IMR-90 (cell line): ENCODE measurements around the gene EID3. TPM values are rescaled to one million over a fixed set of nuclear protein-coding genes. Genes with fewer than 3 reads are reported as not detected.

ENCODE experiments used
- ATAC-seq: fragments of 200-7000 bp; cut with Tn5 transposase; 2 replicates; pipeline ENCODE4 v1.9.1; 2020; ENCODE audit warnings: low read depth, mild to moderate bottlenecking, moderate library complexity
- BruUV-seq: library from RNA; stranded (reverse); fragments of 400-500 nt; replicated peaks from 2 replicates; lab custom pipeline; 2021; lab: Mats Ljungman, UMichigan
- CTCF ChIA-PET: fragments of 300-600 bp; formaldehyde crosslinking; extraction: SDS; loops from one replicate; lab custom pipeline; 2021; ENCODE audit warnings: antibody characterized with exemption; lab: Yijun Ruan, JAX
- POLR2A ChIA-PET: fragments of 300-600 bp; sonication (Branson Sonifier 250); formaldehyde crosslinking; loops from one replicate; lab custom pipeline; 2022; ENCODE audit warnings: antibody characterized with exemption; ENCODE audit not compliant: unreplicated experiment; lab: Charles Lee
- DNase-seq: peaks from one replicate; pipeline ENCODE4 v3.0.0; 2013
- H2AFZ ChIP-seq: replicated peaks from 2 replicates; pipeline ENCODE3; 2013; ENCODE audit warnings: low read length, mild to moderate bottlenecking; ENCODE audit not compliant: poor library complexity
- H2AK5ac ChIP-seq: 2 replicates; pipeline ENCODE4 v1.6.1; 2013; ENCODE audit warnings: low read depth, low read length, inconsistent platforms
- H2AK9ac ChIP-seq: replicated peaks from 2 replicates; pipeline ENCODE3; 2013; ENCODE audit warnings: mild to moderate bottlenecking, low read depth, low read length, moderate library complexity; ENCODE audit not compliant: poor library complexity
- H2BK120ac ChIP-seq: 2 replicates; pipeline ENCODE4 v1.6.1; 2013; ENCODE audit warnings: low read depth, low read length, inconsistent platforms
- H2BK15ac ChIP-seq: 3 replicates; pipeline ENCODE4 v1.6.1; 2013; ENCODE audit warnings: low read depth, low read length, inconsistent platforms
- H2BK20ac ChIP-seq: 2 replicates; pipeline ENCODE4 v1.6.1; 2013; ENCODE audit warnings: low read depth, mild to moderate bottlenecking, inconsistent platforms, low read length, moderate library complexity
- H2BK5ac ChIP-seq: 2 replicates; pipeline ENCODE4 v1.6.1; 2013; ENCODE audit warnings: mild to moderate bottlenecking, low read depth, low read length, inconsistent platforms; ENCODE audit not compliant: poor library complexity, severe bottlenecking
- H3K14ac ChIP-seq: replicated peaks from 2 replicates; pipeline ENCODE4 v1.6.1; 2013; ENCODE audit warnings: low read depth, low read length, inconsistent platforms
- H3K18ac ChIP-seq: 2 replicates; pipeline ENCODE4 v1.6.1; 2013; ENCODE audit warnings: low read depth, low read length, control low read depth
- H3K23ac ChIP-seq: 2 replicates; pipeline ENCODE4 v1.6.1; 2013; ENCODE audit warnings: low read depth, low read length, inconsistent platforms
- H3K27ac ChIP-seq: 2 replicates; pipeline ENCODE4 v1.5.1; 2013; ENCODE audit warnings: mild to moderate bottlenecking, control low read depth, low read length; ENCODE audit not compliant: insufficient read depth
- H3K27me3 ChIP-seq: 2 replicates; pipeline ENCODE4 v1.6.1; 2013; ENCODE audit warnings: low read length; ENCODE audit not compliant: control insufficient read depth, insufficient read depth
- H3K36me3 ChIP-seq: 2 replicates; pipeline ENCODE4 v1.6.1; 2013; ENCODE audit warnings: low read length, mixed read lengths; ENCODE audit not compliant: control insufficient read depth, insufficient read depth
- H3K4ac ChIP-seq: 2 replicates; pipeline ENCODE4 v1.6.1; 2013; ENCODE audit warnings: low read depth, low read length, inconsistent platforms
- H3K4me1 ChIP-seq: 2 replicates; pipeline ENCODE4 v1.6.1; 2013; ENCODE audit warnings: low read length, mixed read lengths; ENCODE audit not compliant: control insufficient read depth, insufficient read depth
- H3K4me2 ChIP-seq: 2 replicates; pipeline ENCODE4 v1.6.1; 2013; ENCODE audit warnings: low read depth, mild to moderate bottlenecking, control low read depth, low read length, moderate library complexity
- H3K4me3 ChIP-seq: 2 replicates; pipeline ENCODE4 v1.5.1; 2013; ENCODE audit warnings: low read depth, mild to moderate bottlenecking, control low read depth, low read length, moderate library complexity; ENCODE audit not compliant: insufficient read depth
- H3K56ac ChIP-seq: 2 replicates; pipeline ENCODE4 v1.6.1; 2013; ENCODE audit warnings: low read length, inconsistent platforms; ENCODE audit not compliant: insufficient read depth; ENCODE audit errors: extremely low read depth
- H3K79me1 ChIP-seq, 2 experiments: 2 replicates each; pipeline ENCODE4 v1.6.1; 2013; ENCODE audit warnings: low read length in 2 of 2, inconsistent platforms in 1 of 2, low read depth in 1 of 2
- H3K9ac ChIP-seq: 2 replicates; pipeline ENCODE4 v1.6.1; 2013; ENCODE audit warnings: low read depth, low read length, control low read depth
- H3K9me1 ChIP-seq: 2 replicates; pipeline ENCODE4 v1.6.1; 2013; ENCODE audit warnings: low read length, inconsistent platforms; ENCODE audit not compliant: insufficient read depth
- H3K9me3 ChIP-seq: 2 replicates; pipeline ENCODE4 v1.6.1; 2013; ENCODE audit warnings: low read length; ENCODE audit not compliant: control insufficient read depth, insufficient read depth
- H4K20me1 ChIP-seq: 2 replicates; pipeline ENCODE4 v1.6.1; 2013; ENCODE audit warnings: low read length, inconsistent platforms; ENCODE audit not compliant: insufficient read depth
- H4K5ac ChIP-seq: 2 replicates; pipeline ENCODE4 v1.6.1; 2013; ENCODE audit warnings: mild to moderate bottlenecking, low read depth, low read length, control low read depth
- H4K8ac ChIP-seq, 2 experiments: 2 replicates each; pipeline ENCODE4 v1.6.1; 2013; ENCODE audit warnings: low read depth in 2 of 2, low read length in 2 of 2, control low read depth in 1 of 2, inconsistent platforms in 1 of 2
- H4K91ac ChIP-seq: 2 replicates; pipeline ENCODE4 v1.6.1; 2013; ENCODE audit warnings: low read depth, low read length, inconsistent platforms; ENCODE audit not compliant: insufficient read depth
- BHLHE40 ChIP-seq: fragments of 150-350 bp; IDR thresholded peaks from 2 replicates; pipeline ENCODE4 v1.6.1; 2016; ENCODE audit warnings: mild to moderate bottlenecking, low read depth, low read length
- CEBPB ChIP-seq: IDR thresholded peaks from 2 replicates; pipeline ENCODE4 v1.6.1; 2012; ENCODE audit warnings: low read depth, low read length, improper control_type of control experiment
- CHD1 ChIP-seq: IDR thresholded peaks from 2 replicates; pipeline ENCODE4 v1.6.1; 2012; ENCODE audit warnings: low read depth, low read length, improper control_type of control experiment
- CTCF ChIP-seq: conservative IDR thresholded peaks from 2 replicates; pipeline ENCODE4 v1.5.1; 2012; ENCODE audit warnings: mild to moderate bottlenecking, low read depth, low read length, improper control_type of control experiment
- ELK1 ChIP-seq: fragments of 150-350 bp; IDR thresholded peaks from 2 replicates; pipeline ENCODE4 v1.6.1; 2016; ENCODE audit warnings: low read depth, mild to moderate bottlenecking, low read length, moderate library complexity, borderline replicate concordance
- FOS ChIP-seq: fragments of 150-350 bp; IDR thresholded peaks from 2 replicates; pipeline ENCODE4 v1.6.1; 2016; ENCODE audit warnings: low read depth, low read length
- MAFK ChIP-seq: IDR thresholded peaks from 2 replicates; pipeline ENCODE4 v1.6.1; 2012; ENCODE audit warnings: low read depth, low read length, improper control_type of control experiment
- MAZ ChIP-seq: IDR thresholded peaks from 2 replicates; pipeline ENCODE4 v1.6.1; 2012; ENCODE audit warnings: low read depth, mild to moderate bottlenecking, low read length, improper control_type of control experiment, moderate library complexity, borderline replicate concordance
- MXI1 ChIP-seq: IDR thresholded peaks from 2 replicates; pipeline ENCODE4 v1.6.1; 2012; ENCODE audit warnings: low read depth, mild to moderate bottlenecking, low read length, moderate library complexity, borderline replicate concordance
- NFE2L2 ChIP-seq: fragments of 150-350 bp; IDR thresholded peaks from 2 replicates; pipeline ENCODE4 v1.6.1; 2016; ENCODE audit warnings: low read depth, mild to moderate bottlenecking, low read length
- POLR2A ChIP-seq: IDR thresholded peaks from 2 replicates; pipeline ENCODE4 v1.6.1; 2012; ENCODE audit warnings: mild to moderate bottlenecking, low read depth, low read length
- RAD21 ChIP-seq: IDR thresholded peaks from 2 replicates; pipeline ENCODE4 v1.6.1; 2012; ENCODE audit warnings: low read length, improper control_type of control experiment
- RCOR1 ChIP-seq: IDR thresholded peaks from 2 replicates; pipeline ENCODE4 v1.6.1; 2012; ENCODE audit warnings: mild to moderate bottlenecking, low read length, improper control_type of control experiment; ENCODE audit not compliant: insufficient replicate concordance
- RFX5 ChIP-seq: IDR thresholded peaks from 2 replicates; pipeline ENCODE4 v1.8.0; 2012; ENCODE audit warnings: low read depth, mild to moderate bottlenecking, low read length, moderate library complexity
- SMC3 ChIP-seq: fragments of 150-350 bp; IDR thresholded peaks from 2 replicates; pipeline ENCODE4 v1.6.1; 2016; ENCODE audit warnings: low read depth, mild to moderate bottlenecking, antibody characterized with exemption, low read length, moderate library complexity
- USF2 ChIP-seq: fragments of 150-350 bp; IDR thresholded peaks from 2 replicates; pipeline ENCODE4 v1.6.1; 2017; ENCODE audit warnings: mild to moderate bottlenecking, antibody characterized with exemption, low read length, low read depth
- WGBS, 2 experiments: methylation state at CpG; one replicate each; pipeline versions ENCODE4 v1.1.5 to v1.1.7; 2013; ENCODE audit warnings: missing lambda C conversion rate in 2 of 2; ENCODE audit not compliant: insufficient read length in 1 of 2; ENCODE audit errors: extremely low coverage in 2 of 2; 5-methylcytosine and 5-hydroxymethylcytosine counted together
- dilution Hi-C: fragments of 300-500 bp; cut with HindIII; formaldehyde crosslinking; loops from one replicate; pipeline ENCODE4 v1.14.3; 2018; ENCODE audit warnings: low sequenced_read_pairs; ENCODE audit not compliant: unreplicated experiment
- in situ Hi-C: fragments of 300-500 bp; cut with MboI; formaldehyde crosslinking; loops from 3 replicates; pipeline ENCODE4 v1.14.3; 2019; ENCODE audit warnings: low sequenced_read_pairs, inconsistent platforms, mixed read lengths
- intact Hi-C: fragments of 100-400 bp; cut with micrococcal nuclease; formaldehyde crosslinking; loops from 2 replicates; pipeline ENCODE4 v1.10.0; 2022
- polyA plus RNA-seq, 3 experiments: library from polyadenylated mRNA; depleted of rRNA; stranded (reverse); fragments of >200 nt; gene quantifications; 2 replicates each; pipeline ENCODE4 v1.2.3, GENCODE V29; 2012; ENCODE audit warnings: low replicate concordance in 1 of 3
- total RNA-seq: library from RNA; depleted of rRNA; stranded (reverse); fragments of >200 nt; gene quantifications from 2 replicates; pipeline ENCODE4 v1.2.3, GENCODE V29; 2012

EID3 gene
- total and polyA plus RNA-seq, 2 of the 4 experiments (the other 2 are of a cell fraction), result 2.2 to 4.1 TPM

DNA sequence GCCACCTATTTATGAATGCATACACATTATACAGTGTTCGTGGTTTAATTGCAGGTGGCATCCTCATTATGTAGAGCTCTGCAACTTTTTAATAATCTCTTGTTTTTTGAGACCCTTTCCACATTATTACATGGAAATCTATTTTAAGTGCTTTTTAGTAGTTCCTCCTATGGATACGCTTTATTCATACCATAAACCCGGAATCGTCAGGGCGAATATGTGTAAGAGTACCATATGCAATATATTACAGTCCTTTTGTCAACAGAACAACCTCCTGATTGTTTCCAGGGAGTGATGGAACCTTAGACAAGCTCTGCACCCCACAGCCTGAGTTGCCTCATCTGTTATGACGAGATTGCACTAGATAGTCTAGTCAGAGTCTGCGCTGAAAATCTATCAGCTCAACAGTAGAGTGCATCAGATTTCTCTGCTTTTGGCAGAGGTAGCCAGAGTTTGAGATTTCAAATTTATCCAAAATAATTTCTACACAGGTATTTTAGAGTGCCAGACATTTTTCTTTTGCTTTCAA lies 33.6 kb downstream of the EID3 start:
- dilution Hi-C loops (no loop called here), in situ Hi-C loops (no loop called here), intact Hi-C loops (no loop called here)
- H3K79me1 ChIP-seq, result peaks cover 27 to 55% of the 10 kb centered on the region in 2 experiments
- no peak overlapping the region for H3K4ac ChIP-seq
- no peak overlapping the region for H3K18ac ChIP-seq
- H3K27me3 ChIP-seq, result no peaks in the 10 kb centered on the region
- CTCF ChIA-PET, result interaction anchor here (0.6 kb wide), 2 partner anchors 9 to 249 kb away, joined by 3 to 6 read pairs; no protein-coding TSS in a partner anchor
- no TSS peak for BruUV-seq
- H2BK20ac ChIP-seq, result no peak overlapping the region
- H3K4me2 ChIP-seq, result no peak overlapping the region
- no peak overlapping the region for H3K4me3 ChIP-seq
- H2AFZ ChIP-seq, result no peak overlapping the region
- peaks cover 9% of the 10 kb centered on the region; the same call in 1 of the 2 replicates for H3K4me1 ChIP-seq
- H3K9me1 ChIP-seq, result peaks cover 4% of the 10 kb centered on the region; the same call in 1 of the 2 replicates
- H4K91ac ChIP-seq, result no peak overlapping the region
- H2BK5ac ChIP-seq, result no peak overlapping the region
- no peaks in the 10 kb centered on the region for H3K9me3 ChIP-seq
- no peak overlapping the region for H2BK15ac ChIP-seq
- H4K5ac ChIP-seq, result no peak overlapping the region
- no peak overlapping the region for H4K8ac ChIP-seq
- no peak overlapping the region for H2AK9ac ChIP-seq
- ATAC-seq, result no peak
- TF ChIP-seq RFX5 (no peak), MXI1 (no peak), SMC3 (no peak), CEBPB (no peak), MAZ (no peak), BHLHE40 (no peak), FOS (no peak), ELK1 (no peak), POLR2A (no peak), NFE2L2 (no peak), USF2 (no peak), CHD1 (no peak), MAFK (no peak), RCOR1 (no peak), CTCF (no peak), RAD21 (no peak)
- H3K56ac ChIP-seq, result no peak overlapping the region
- no peak for DNase-seq
- H3K27ac ChIP-seq, result no peak overlapping the region
- H3K36me3 ChIP-seq, result peaks cover 62% of the 10 kb centered on the region
- H2BK120ac ChIP-seq, result no peak overlapping the region
- no peak overlapping the region for H2AK5ac ChIP-seq
- H4K20me1 ChIP-seq, result peaks cover 52% of the 10 kb centered on the region
- POLR2A ChIA-PET, result no interaction called here
- 100% methylated on average over 1 of the region's 7 CpGs; no CpG with 5 or more reads in 1 of the 2 experiments for WGBS, 2 experiments
- no peak overlapping the region for H3K14ac ChIP-seq
- H3K9ac ChIP-seq, result no peak overlapping the region
- H3K23ac ChIP-seq, result no peak overlapping the region
